NCI-H2196 (cell line): ENCODE measurements around the gene BAK1.
"Not testable (repeated sequence)": the region's sequence is repeated elsewhere in the genome, so short reads cannot be mapped to it uniquely, and the experiment has no call there.

Experiments
- DNase-seq: peaks from one replicate; lab custom pipeline; 2025; ENCODE audit not compliant: unreplicated experiment; lab: John Stamatoyannopoulos, UW

BAK1 gene

GRCh38 chr6:33609019-33609418, 28.9 kb upstream of the BAK1 start:
- no peak for DNase-seq

DNA sequence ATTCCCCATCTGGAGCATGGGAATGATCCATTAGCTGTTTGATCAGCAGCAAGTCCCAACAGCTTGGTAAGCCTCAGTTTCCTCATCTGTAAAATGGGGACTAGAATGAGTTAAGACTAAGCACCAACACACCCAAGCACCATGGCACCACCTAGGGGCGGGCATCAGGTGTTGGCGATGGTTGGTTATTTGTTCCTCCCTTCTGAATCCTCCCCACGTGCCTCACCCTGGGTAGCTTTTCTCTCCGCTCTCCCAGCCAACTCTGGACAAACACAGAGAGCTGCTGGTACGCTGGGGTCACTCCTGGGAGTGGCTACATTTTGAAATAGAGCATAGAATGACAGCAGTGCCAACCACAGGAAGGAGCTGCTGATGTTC, 27.7 kb upstream of the BAK1 start:
- DNase-seq, result no peak

GRCh38 chr6:33607126-33607783, 27.2 kb upstream of the BAK1 start:
- no peak for DNase-seq

- no peak for DNase-seq
Measured at GRCh38 chr6:33606642-33607041, 26.6 kb upstream of the BAK1 start.

DNA sequence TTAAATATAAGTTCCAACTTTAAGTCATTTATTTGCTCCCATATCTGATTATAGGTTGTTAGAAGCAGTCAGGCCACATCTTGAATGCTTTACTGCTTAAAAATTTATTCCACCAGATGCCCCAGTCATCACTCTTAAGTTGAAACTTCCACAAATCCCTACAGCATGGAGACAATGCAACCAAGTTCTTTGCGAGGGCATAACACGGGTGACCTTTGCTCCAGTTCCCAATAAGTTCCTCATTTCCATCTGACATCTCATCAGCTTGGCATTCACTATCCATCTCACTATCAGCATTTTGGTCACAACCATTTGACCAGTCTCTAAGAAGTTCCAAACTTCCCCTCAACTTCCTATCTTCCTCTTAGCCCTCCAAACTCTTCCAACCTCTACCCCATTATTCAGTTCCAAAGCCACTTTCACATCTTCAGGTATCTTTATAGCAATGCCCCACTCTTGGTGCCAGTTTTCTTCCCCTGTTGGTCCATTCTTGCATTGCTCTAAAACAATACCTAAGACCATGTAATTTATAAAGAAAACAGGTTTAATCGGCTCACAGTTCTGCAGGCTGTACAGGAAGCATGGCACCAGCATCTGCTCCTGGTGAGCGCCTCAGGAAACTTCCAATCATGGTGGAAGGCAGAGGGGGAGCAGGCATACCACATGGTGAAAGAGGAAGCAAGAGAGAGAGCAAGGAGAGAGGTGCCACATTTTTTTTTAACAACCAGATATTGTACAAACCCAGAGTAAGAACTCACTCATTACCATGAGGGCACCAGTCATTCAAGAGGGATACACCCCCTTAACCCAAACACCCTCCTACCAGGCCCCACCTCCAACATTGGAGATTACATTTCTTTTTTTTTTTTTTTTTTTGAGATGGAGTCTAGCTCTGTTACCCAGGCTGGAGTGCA, 25.1 kb upstream of the BAK1 start:
- no peak for DNase-seq

- DNase-seq, result no peak
Measured at GRCh38 chr6:33602180-33602579, 22.1 kb upstream of the BAK1 start.

GRCh38 chr6:33600761-33601160, 20.7 kb upstream of the BAK1 start:
- DNase-seq, result no peak

- DNase-seq, result peak; percentile 70
Measured at GRCh38 chr6:33599413-33599938, 19.4 kb upstream of the BAK1 start.

DNA sequence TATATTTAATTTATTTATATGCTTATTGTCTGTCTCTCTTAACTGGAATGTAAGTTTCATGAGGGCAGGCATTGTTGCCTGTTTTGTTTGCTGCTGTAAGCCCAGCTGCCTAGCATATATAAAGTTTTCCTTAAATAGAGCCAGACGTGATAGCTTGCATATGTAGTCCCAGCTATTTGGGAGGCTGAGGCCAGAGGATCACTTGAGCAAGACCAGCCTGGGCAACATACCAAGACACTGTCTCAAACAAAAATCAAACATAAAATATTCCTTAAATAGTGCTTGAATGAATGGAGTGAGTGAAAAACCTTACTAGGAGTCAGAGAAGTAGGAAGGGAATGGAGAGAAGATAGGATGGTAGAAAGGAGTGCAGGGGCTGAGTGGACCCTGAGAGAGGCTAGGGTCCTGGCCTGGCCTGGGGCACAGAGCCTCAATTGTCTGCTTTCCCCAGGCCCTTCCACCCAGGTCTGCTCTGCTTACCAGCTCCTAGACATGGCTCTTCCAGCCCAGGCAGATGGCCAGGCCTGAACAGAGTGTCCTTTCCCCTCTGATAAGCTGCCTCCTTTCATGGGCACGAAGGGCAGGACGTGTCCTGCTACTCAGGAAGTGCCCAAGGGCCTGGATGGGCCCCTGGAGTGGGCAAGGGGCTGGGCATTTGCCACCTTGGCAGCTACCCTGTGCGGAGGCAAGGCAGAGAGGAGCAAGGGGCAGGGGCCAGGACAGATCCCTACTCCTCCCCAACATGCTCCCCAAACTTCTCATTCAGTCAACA, 17.7 kb upstream of the BAK1 start:
- no peak for DNase-seq

DNA sequence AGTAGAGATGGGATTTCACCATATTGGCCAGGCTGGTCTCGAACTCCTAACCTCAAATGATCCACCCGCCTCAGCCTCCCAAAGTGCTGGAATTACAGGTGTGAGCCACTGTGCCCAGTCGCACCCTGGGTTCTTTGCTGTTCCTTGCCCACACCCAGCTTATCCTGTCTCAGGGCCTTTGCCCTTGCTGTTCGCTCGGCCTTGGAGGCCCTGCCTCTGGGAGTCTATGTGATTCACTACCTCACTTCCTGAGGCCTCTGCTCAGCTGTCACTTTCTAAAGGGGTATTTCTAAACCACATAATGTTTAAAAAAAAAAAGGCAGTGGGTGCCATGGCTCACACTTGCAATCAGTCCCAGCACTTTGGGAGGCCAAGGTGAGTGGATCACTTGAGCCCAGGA, 16.8 kb upstream of the BAK1 start:
- not testable (repeated sequence) for DNase-seq

- no peak for DNase-seq
Measured at GRCh38 chr6:33595001-33595846, 15.1 kb upstream of the BAK1 start.

GRCh38 chr6:33593414-33593727, 13.3 kb upstream of the BAK1 start:
- DNase-seq, result no peak

DNA sequence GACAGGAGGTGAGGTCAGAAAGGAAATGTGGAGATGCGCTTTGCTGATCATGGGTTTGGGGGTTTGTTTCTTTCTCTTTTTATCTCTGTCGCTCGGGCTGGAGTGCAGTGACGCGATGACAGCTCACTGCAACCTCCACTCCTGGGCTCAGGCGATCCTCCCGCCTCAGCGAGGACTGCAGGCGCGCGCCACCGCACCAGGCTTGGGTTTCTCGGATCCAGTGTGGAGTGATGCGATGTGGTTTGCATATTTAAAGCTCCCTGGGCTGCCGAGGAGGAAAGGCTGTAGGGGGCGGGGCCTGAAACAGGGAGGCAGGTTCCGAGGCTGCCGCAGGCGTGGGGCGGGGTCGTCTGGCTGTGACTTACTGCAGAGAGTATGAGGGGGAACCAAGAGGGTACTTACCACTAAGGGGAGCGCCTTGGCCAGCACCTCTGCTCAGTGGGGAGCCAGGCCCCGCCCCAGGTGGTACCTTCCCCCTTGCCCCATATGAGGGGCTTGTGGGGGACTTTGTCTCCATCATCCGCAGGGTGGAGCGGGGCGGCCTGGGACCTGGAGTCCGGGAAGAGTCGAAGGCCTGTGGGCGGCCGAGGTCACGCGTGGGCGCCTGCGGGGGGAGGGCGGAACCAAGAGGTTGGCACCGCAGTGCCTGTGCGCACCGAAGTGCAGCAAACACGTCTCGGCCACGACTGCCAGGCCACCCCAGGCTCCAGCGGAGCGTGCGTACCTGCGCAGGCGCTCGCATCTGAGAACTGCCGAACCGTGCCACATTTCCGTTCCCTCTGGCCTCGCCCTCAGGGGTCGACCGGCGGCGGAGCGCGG, 12.7 kb upstream of the BAK1 start:
- DNase-seq, result no peak

DNA sequence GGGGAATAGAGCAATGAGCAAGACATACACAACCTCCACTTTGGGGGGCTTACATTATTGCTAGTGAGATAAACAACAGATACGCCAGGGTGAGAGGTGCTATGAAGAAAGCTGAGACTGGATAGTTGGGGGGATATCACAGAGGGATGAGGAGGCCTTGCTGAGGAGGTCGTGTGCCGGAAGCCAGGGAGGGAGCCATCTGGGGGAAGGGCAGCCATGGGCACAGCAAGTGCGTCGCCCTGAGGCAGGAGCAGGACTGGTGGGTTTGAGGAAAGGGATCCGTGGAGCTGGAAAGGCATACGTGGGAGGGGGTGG, 12.2 kb upstream of the BAK1 start:
- DNase-seq, result no peak

- DNase-seq, result no peak
Measured at GRCh38 chr6:33591424-33592032, 11.5 kb upstream of the BAK1 start.

DNA sequence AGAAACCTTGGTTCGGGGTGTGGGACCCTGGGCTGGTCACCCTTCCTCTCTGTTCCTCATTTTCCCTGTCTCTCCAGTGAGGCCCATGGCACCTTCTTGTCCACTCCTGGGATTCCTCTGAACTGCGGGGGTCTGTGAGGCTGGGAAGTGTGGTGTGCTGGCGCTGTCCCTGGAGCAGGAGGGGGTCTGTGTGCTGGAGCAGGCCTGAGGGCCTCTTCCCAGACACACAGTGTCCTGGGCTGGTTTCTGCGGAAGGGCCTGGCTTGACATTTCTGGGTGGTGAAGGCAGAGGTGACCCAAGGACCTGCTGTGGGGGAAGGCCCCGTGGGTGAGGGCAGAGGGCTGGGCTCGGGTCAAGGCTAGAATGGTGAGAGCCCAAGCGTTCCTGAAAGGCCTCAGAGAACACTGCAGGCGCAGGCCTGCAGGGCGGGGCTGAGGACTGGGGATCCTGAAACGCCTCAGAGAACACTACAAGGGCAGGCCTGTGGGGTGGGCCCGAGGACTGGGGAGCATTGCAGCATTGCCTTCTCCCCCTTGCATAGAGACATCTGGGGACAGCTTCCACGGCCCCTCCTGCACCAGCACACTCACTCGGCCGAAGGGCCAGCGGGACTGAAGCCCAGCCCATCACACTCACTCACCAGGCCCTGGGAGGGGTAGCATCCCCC, 10.6 kb upstream of the BAK1 start:
- no peak for DNase-seq

DNA sequence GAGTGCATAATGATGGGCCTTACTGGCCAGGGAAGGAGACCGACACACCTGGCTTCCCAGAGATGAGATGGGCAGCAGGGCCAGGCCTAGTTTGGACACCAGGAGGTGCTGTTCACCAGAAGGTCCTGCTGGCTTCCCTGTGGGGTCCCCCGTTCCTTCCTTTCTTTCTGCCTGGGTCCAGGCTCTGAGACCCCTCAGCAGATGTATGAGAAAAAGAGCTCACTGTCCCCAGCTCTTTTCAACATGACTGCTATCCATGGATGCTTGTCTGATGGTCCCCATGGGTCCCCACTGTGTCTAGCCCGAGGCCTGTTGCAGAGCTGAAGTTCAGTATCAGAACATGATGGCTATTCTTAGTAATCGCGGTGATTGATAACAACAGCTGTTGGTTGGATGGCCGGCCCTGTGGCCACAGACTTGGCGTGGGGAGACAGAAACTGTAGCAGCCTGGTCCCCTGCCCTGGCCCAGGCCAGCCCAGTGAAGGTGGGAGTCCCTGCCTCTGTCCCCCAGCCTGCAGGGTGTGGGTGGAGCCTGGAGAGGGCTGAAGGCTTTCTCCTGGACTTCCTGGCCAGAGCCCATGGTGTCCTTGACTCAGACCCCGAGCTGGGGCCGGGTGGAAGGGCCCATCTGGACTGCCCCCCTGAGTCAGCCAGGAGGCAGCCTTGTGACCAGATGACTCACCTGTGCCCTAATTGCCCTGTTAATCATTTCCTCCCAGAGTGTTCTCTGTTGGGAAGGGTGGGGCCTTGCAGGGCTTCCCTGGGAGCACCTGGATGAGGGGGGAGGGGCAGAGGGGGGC, 9.9 kb upstream of the BAK1 start:
- peak; percentile 61 for DNase-seq

- no peak for DNase-seq
Measured at GRCh38 chr6:33589392-33589730, 9.3 kb upstream of the BAK1 start.
